Measurements from ENCODE around the gene CREM. TPM values are rescaled to one million over a fixed set of nuclear protein-coding genes. Genes with fewer than 3 reads are reported as not detected.

Gene CREM
- total and polyA plus RNA-seq, 2 of the 4 experiments (the other 2 are of a cell fraction) = 33.2 to 40.5 TPM

GRCh38 chr10:35127289-35127891 is 744 bp downstream of the CREM start:
- dilution Hi-C loops (cut with HindIII; ENCODE audit: low sequenced_read_pairs, unreplicated experiment) = no loop called here
- Histone ChIP-seq H3K9me1 (ENCODE audit: insufficient read depth, low read length) (no peaks in the 10 kb centered on the region; the same call in 1 of the 2 replicates), H4K5ac (ENCODE audit: low read depth, low read length) (peak overlapping the region; percentile 86), H3K79me1 (ENCODE audit: low read depth in 1 of 2, low read length in 2 of 2) (peaks cover 9 to 22% of the 10 kb centered on the region in 2 experiments), H3K56ac (ENCODE audit: extremely low read depth, insufficient read depth, low read length) (peak overlapping the region; percentile 95), H2BK15ac (ENCODE audit: low read depth, low read length) (no peak overlapping the region; the same call in 2 of the 3 replicates), H4K8ac (ENCODE audit: low read depth in 2 of 2, low read length in 2 of 2) (peak overlapping the region; percentile 71 to 90), H2BK5ac (ENCODE audit: low read depth, low read length, poor library complexity, severe bottlenecking) (peak overlapping the region; percentile 43), H3K36me3 (ENCODE audit: control insufficient read depth, insufficient read depth, low read length) (no peaks in the 10 kb centered on the region), H2BK120ac (ENCODE audit: low read depth, low read length) (no peak overlapping the region; the same call in 1 of the 2 replicates), H3K4me3 (ENCODE audit: insufficient read depth, low read depth, low read length) (peak overlapping the region; percentile 95), H3K4me2 (ENCODE audit: low read depth, low read length) (peak overlapping the region; percentile 91), H4K91ac (ENCODE audit: insufficient read depth, low read depth, low read length) (peak overlapping the region; percentile 79; the same call in 1 of the 2 replicates), H2AK5ac (ENCODE audit: low read depth, low read length) (peak overlapping the region; percentile 59; the same call in 1 of the 2 replicates), H3K9ac (ENCODE audit: low read depth, low read length) (peak overlapping the region; percentile 97), H3K4me1 (ENCODE audit: control insufficient read depth, insufficient read depth, low read length) (peaks cover 3% of the 10 kb centered on the region), H3K4ac (ENCODE audit: low read depth, low read length) (peak overlapping the region; percentile 89), H2BK20ac (ENCODE audit: low read depth, low read length) (no peak overlapping the region), H3K14ac (replicated peaks; ENCODE audit: low read depth, low read length) (peak overlapping the region; percentile 35), H4K20me1 (ENCODE audit: insufficient read depth, low read length) (no peaks in the 10 kb centered on the region), H3K9me3 (ENCODE audit: control insufficient read depth, insufficient read depth, low read length) (no peaks in the 10 kb centered on the region), H3K27ac (ENCODE audit: insufficient read depth, low read length) (peak overlapping the region; percentile 96), H2AFZ (replicated peaks; ENCODE audit: low read length, poor library complexity) (peak overlapping the region; percentile 90), H3K27me3 (ENCODE audit: control insufficient read depth, insufficient read depth, low read length) (no peaks in the 10 kb centered on the region), H3K18ac (ENCODE audit: low read depth, low read length) (peak overlapping the region; percentile 76), H2AK9ac (replicated peaks; ENCODE audit: low read depth, low read length, poor library complexity) (peak overlapping the region; percentile 59), H3K23ac (ENCODE audit: low read depth, low read length) (peak overlapping the region; percentile 90)
- POLR2A ChIA-PET (ENCODE audit: unreplicated experiment) = no interaction called here
- ATAC-seq (ENCODE audit: low read depth) (peak; percentile 28), DNase-seq (peak; percentile 63)
- in situ Hi-C loops (cut with MboI; ENCODE audit: low sequenced_read_pairs) = no loop called here
- CTCF ChIA-PET = interaction anchor here (0.7 to 1.8 kb wide), 5 partner anchors 22 to 1445 kb away, joined by 3 to 11 read pairs (median 3); no protein-coding TSS in a partner anchor
- intact Hi-C loops (cut with micrococcal nuclease) = loop anchor here (1.0 to 10.0 kb wide), 4 partner anchors 68 to 1757 kb away; no protein-coding TSS in a partner anchor
- 1% methylated on average over 28 of the region's 56 CpGs; no CpG with 5 or more reads in 1 of the 2 experiments for WGBS, 2 experiments (ENCODE audit: extremely low coverage in 2 of 2, insufficient read length in 1 of 2)
- BruUV-seq (replicated peaks) = no TSS peak
- TF ChIP-seq, protein P1, sequence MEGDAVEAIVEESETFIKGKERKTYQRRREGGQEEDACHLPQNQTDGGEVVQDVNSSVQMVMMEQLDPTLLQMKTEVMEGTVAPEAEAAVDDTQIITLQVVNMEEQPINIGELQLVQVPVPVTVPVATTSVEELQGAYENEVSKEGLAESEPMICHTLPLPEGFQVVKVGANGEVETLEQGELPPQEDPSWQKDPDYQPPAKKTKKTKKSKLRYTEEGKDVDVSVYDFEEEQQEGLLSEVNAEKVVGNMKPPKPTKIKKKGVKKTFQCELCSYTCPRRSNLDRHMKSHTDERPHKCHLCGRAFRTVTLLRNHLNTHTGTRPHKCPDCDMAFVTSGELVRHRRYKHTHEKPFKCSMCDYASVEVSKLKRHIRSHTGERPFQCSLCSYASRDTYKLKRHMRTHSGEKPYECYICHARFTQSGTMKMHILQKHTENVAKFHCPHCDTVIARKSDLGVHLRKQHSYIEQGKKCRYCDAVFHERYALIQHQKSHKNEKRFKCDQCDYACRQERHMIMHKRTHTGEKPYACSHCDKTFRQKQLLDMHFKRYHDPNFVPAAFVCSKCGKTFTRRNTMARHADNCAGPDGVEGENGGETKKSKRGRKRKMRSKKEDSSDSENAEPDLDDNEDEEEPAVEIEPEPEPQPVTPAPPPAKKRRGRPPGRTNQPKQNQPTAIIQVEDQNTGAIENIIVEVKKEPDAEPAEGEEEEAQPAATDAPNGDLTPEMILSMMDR (conservative IDR thresholded peaks at IDR 0.05; ENCODE audit: low read depth, low read length) = no peak
- no peak; the same call in 1 of the 2 replicates for TF ChIP-seq POLR2A (IDR thresholded peaks at IDR 0.05; ENCODE audit: low read depth, low read length)
- peak; percentile 3; the same call in 1 of the 2 replicates for TF ChIP-seq USF2 (IDR thresholded peaks at IDR 0.05; ENCODE audit: low read depth, low read length)
- TF ChIP-seq RAD21 (IDR thresholded peaks at IDR 0.05; ENCODE audit: low read length) = no peak
- no peak for TF ChIP-seq CEBPB (IDR thresholded peaks at IDR 0.05; ENCODE audit: low read depth, low read length)
- TF ChIP-seq SMC3 (IDR thresholded peaks at IDR 0.05; ENCODE audit: low read depth, low read length) = no peak
- TF ChIP-seq FOS (IDR thresholded peaks at IDR 0.05; ENCODE audit: low read depth, low read length) = peak; percentile 36; the same call in 1 of the 2 replicates
- TF ChIP-seq NFE2L2 (IDR thresholded peaks at IDR 0.05; ENCODE audit: low read depth, low read length) = peak; percentile 51; the same call in 1 of the 2 replicates
- TF ChIP-seq MAFK (IDR thresholded peaks at IDR 0.05; ENCODE audit: low read depth, low read length) = no peak
- TF ChIP-seq RFX5 (IDR thresholded peaks at IDR 0.05; ENCODE audit: low read depth, low read length) = no peak
- no peak; the same call in 1 of the 2 replicates for TF ChIP-seq MXI1 (IDR thresholded peaks at IDR 0.05; ENCODE audit: borderline replicate concordance, low read depth, low read length)
- TF ChIP-seq, protein P2, sequence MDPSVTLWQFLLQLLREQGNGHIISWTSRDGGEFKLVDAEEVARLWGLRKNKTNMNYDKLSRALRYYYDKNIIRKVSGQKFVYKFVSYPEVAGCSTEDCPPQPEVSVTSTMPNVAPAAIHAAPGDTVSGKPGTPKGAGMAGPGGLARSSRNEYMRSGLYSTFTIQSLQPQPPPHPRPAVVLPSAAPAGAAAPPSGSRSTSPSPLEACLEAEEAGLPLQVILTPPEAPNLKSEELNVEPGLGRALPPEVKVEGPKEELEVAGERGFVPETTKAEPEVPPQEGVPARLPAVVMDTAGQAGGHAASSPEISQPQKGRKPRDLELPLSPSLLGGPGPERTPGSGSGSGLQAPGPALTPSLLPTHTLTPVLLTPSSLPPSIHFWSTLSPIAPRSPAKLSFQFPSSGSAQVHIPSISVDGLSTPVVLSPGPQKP (IDR thresholded peaks at IDR 0.05; ENCODE audit: borderline replicate concordance, low read depth, low read length) = no peak
- 0 out of 2 replicates have a peak, but pooled peaks have one; percentile 15 for TF ChIP-seq MAZ (IDR thresholded peaks at IDR 0.05; ENCODE audit: borderline replicate concordance, low read depth, low read length)
- no peak for TF ChIP-seq BHLHE40 (IDR thresholded peaks at IDR 0.05; ENCODE audit: low read depth, low read length)

Data from IMR-90 (cell line).